Iris pigment epithelial cell (primary cell): ENCODE measurements around the gene PRDM15.

Experiments
- DNase-seq: peaks from one replicate; pipeline ENCODE4 v3.0.0-alpha.2; 2011; ENCODE audit warnings: low read depth

The PRDM15 gene

GRCh38 chr21:41885341-41886024 lies 6.3 kb upstream of the PRDM15 start:
- DNase-seq: peak; percentile 31

- no peak for DNase-seq
These were observed 5.4 kb upstream of the PRDM15 start for GRCh38 chr21:41884501-41885030.

GRCh38 chr21:41883582-41883981 lies 4.4 kb upstream of the PRDM15 start:
- peak; percentile 39 for DNase-seq

- no peak for DNase-seq
These were observed 1.9 kb upstream of the PRDM15 start for GRCh38 chr21:41881051-41881450.

GRCh38 chr21:41880153-41880552 lies 1.0 kb upstream of the PRDM15 start:
- DNase-seq: no peak

- DNase-seq: peak; percentile 90
These were observed 334 bp downstream of the PRDM15 start for GRCh38 chr21:41878831-41879189.

- DNase-seq: peak; percentile 87
These were observed 978 bp downstream of the PRDM15 start for GRCh38 chr21:41877901-41878830.

GRCh38 chr21:41876928-41877652 lies 2.1 kb downstream of the PRDM15 start:
- no peak for DNase-seq

- no peak for DNase-seq
These were observed 2.7 kb downstream of the PRDM15 start for GRCh38 chr21:41876396-41876795.

GRCh38 chr21:41875086-41875485 lies 4.1 kb downstream of the PRDM15 start:
- DNase-seq: no peak

- DNase-seq: no peak
These were observed 4.5 kb downstream of the PRDM15 start for GRCh38 chr21:41874611-41875010.

GRCh38 chr21:41873426-41873825 lies 5.7 kb downstream of the PRDM15 start:
- no peak for DNase-seq

GRCh38 chr21:41873005-41873404 lies 6.1 kb downstream of the PRDM15 start:
- no peak for DNase-seq

GRCh38 chr21:41871293-41872030 lies 7.7 kb downstream of the PRDM15 start:
- DNase-seq: no peak

GRCh38 chr21:41869771-41870170 lies 9.4 kb downstream of the PRDM15 start:
- DNase-seq: no peak

GRCh38 chr21:41868062-41868710 lies 11.0 kb downstream of the PRDM15 start:
- no peak for DNase-seq

- DNase-seq: no peak
These were observed 11.8 kb downstream of the PRDM15 start for GRCh38 chr21:41867313-41867712.

GRCh38 chr21:41866274-41866809 lies 12.8 kb downstream of the PRDM15 start:
- no peak for DNase-seq

- no peak for DNase-seq
These were observed 14.0 kb downstream of the PRDM15 start for GRCh38 chr21:41865002-41865777.
